ENCODE results near the gene ARPC2.
"Not testable (repeated sequence)": the region's sequence is repeated elsewhere in the genome, so short reads cannot be mapped to it uniquely, and the experiment has no call there.

Gene ARPC2

DNA sequence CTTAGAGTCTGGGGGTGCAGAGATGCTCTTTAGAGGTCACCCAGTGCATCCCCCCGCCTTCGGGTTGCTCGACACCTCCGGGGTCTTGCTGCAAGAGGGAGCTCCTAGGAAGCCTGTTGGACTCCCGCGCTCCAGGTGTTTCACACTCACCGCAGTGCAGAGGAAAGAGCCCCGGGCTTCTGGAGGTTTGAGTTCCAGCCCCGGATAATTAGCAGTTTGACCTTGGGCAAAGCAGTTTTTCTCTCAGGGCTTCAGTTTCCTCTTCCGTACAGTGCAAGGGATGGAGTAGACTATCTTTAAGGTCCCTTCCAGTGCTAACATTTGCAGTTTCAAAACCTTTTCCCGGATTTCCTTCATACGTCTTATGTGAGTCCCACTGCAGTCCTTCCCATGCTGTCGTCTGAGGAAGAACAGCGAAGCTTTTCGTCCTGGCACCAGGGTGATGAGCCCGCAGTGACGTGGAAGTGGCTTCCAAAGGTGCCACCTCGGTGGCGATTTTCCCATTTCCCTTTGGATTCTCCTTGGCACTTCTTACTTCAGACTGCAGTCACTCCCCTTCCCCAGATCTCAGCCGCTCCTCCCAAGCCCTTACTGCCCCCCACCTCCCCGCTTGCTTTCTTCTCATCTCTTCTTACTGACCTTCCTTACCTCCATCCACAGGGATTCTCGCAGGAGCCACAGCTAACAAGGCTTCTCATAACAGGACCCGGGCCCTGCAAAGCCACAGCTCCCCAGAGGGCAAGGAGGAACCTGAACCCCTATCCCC, 53.9 kb downstream of the ARPC2 start:
- peak; percentile 47 for DNase-seq (ENCODE audit: low read depth)

DNA sequence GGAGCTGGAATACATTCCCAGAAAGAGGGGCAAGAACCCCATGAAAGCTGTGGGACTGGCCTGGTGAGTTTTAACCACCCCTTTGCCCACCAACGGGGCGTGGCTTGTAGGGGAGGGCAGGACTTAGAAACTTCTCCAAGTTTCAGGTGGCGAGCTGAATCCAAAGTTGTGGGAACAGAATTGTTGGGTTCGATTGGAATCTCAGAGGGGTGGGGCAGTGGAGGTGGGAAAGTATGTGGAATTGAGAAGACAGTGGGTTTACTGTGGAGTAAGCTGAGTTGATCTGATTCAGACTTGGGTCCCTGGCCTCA, 54.5 kb downstream of the ARPC2 start:
- no peak for DNase-seq (ENCODE audit: low read depth)

DNA sequence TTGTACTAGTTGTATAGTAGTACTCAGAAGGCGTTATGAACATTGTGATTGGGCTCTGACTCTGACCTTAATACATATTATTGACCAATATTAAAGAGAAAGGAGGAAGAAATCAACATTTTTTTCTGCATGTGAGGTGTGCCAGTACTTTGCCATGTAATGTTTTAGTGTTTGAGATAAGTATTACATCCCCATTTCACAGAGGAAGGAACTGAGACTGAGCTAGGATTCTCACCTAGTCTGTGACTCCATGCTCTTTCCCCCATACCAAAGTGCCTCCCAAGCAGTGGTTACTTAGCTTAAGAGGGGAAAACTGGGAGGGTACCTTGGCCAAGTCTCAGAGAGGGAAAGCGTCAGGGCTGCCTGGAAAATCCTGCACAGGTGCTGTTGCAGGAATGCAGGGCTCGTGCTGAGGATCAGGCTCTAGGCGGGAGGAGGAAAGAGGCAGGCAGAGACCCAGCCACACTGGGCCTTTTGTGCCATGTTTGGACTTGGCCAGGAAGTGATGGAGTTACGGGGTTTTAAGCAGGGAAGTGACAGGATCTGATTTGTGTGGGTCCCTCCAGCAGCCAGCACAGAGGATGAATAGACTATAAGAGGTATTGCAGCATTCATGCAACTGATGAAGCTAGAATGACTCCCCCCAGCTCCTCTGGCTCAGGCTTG, 55.0 kb downstream of the ARPC2 start:
- DNase-seq (ENCODE audit: low read depth), result no peak

DNA sequence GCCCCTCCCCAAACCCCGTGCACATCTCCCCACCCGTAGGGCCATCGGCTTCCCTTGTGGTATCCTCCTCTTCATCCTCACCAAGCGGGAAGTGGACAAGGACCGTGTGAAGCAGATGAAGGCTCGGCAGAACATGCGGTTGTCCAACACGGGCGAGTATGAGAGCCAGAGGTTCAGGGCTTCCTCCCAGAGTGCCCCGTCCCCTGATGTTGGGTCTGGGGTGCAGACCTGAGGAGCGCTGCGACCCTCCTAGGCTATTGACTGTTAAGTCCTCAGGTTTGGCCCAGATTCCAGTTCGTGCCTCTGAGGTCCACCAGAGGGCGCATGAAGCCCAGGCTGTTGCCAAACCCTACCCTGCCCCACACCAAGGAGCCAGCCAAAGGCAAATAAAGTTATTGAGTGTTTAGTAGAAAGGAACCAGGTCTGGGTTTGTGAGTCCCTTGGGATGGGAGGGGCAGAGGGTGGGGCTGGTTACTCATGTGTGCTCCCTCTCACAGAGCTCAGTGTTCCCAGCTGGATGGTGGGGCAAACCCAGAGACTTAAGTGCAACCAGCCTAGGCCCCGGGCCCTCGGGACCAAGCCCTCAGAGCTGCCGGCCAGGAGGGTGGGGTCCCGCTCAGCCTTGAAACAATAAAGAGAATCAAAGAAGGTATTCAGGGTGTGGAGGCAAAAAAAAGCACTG, 55.7 kb downstream of the ARPC2 start:
- DNase-seq (ENCODE audit: low read depth), result peak; percentile 92

DNA sequence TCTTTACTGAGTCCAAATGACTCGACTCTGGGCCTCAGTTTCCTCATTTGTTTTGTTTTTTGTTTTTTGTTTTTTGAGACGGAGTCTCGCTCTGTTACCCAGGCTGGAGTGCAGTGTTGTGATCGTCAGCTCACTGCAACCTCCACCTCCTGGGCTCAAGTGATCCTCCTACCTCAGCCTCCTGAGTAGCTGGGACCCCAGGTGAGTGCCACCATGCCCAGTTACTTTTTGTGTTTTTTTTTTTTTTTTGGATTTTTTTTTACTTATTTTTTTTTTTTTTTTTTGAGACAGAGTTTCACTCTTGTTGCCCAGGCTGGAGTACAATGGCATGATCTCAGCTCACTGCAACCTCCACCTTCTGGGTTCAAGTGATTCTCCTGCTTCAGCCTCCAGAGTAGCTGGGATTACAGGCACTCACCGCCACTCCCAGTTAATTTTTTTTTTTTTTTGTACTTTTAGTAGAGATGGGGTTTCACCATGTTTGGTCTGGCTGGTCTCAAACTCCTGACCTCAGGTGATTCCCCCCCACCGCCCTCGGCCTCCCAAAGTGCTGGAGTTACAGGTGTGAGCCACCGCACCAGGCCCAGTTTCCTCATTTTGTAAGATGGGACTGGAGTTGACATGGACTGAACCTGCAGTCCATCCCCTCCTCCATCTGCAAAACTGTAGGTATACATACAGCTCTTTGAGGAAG, 56.4 kb downstream of the ARPC2 start:
- DNase-seq (ENCODE audit: low read depth), result not testable (repeated sequence)

DNA sequence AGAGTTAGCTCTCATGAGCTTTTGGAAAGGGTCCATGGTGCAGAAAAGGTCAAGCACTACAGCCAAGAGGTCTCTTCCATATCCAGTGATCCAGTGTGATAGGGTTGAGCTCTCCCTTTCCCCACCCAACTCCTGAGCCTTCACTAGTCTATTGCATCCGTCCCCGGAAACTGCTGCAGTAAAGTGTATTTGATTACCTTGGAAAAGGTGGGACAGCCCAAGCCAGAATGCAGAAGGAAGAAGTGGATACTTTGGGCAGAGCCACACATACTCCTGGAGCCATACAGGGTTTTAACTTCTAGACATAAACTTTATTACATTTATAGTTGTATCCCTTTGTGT, 56.9 kb downstream of the ARPC2 start:
- DNase-seq (ENCODE audit: low read depth), result no peak

DNA sequence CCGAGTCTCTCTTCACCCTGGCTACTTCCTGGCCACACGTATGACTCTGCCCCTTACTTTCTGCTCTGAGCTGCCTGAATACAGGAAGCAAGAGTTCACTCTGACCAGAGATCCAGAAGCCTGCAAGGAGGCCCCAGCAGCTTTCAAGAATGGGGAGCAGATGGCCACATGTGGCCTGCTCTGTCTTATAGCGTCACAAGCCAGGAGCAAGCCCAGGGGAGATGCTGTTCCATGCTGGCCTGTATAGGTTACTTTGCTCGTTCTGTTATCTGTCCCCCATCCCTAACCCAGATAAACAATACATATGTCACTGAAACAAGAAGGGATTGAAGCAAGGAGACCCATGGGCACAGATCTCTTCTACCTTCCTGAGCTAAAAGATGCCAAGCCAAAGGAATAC, 57.6 kb downstream of the ARPC2 start:
- DNase-seq (ENCODE audit: low read depth), result no peak

DNA sequence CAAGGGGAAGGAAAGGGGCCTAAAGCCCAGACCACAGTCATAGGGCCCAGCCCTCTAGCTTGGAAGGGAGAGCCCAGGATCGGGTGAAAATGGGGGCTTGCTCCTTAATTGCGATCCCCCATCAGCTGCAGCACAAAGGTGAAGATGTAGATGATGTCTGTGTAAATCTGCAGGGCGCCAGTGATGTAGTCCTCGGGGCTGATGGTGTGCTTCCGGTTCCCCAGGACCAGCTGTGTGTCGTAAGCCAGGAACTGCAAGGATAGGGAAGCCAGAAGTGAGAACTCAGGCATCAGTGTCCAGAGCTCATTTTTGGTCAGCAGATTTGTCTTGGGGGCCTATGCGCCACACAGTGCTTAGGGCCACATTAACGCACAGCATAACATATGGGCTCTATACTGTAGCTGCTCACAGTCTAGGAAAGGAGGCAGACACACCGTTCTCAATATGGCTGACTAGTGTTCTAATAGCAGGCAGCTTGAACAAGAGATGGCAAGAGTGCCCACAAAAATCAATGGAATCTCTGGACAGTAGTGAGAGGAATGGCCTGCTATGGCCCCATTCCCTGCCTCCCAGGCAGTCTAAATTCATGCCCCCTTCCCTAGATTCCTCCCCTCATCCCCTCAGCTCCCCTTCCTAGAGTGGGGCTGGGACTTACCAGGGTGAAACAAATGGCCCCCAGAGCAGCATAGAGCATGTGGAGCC, 58.5 kb downstream of the ARPC2 start:
- no peak for DNase-seq (ENCODE audit: low read depth)

DNA sequence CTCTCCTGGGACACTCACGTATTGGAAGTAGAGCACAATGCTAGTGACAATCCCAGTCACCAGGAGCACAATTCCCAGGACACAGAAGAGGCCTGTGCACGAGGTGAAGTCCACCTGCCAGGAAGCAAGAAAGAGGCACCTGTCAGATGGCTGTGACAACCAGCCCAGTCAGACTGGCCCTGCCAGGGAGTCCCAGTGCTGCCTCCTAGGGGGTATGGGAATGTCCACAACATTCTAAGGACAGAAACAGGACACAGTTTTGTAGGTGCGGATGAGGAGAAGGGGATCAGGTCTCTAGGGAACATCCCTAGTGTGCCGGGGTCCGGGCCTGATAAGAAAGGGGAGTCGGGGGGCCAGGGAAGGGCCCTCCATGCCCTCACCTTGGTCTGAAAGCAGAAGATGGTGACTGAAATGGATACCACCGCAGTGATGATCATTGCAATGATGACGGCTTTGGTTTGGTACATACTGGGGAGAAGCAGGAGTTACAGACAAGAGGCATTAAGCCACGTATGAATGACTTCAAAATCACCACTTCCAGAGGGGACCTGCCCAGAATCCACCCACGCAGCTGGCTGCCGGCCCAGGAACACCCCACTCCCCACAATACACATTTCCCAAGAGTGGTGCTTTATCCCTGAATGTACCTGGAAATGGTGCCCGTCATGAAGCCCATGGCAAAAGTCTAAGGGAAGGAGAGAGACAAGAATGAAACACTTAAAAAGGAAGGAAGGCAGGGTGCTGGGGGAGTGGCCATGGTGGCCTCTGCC, 60.2 kb downstream of the ARPC2 start:
- DNase-seq (ENCODE audit: low read depth), result no peak

DNA sequence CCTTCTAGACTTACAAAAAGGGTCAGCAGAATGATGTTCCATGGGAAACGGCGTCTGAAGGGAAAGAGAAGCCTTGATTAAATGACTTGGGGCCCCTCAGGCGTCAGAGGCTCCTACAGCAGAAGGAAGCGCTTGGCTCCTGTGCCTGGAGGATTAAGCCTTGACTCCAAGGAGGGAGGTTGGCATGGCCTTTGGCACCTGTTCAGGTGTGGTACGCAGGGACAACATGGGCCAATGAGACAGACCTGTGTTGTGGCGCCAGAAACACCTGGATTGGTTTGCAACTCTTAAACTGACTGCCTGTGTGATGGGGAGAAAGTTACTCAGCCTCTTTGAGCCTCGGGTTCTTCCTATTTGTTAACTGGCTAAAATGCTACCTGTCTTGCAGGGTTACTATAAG, 60.9 kb downstream of the ARPC2 start:
- DNase-seq (ENCODE audit: low read depth), result no peak

DNA sequence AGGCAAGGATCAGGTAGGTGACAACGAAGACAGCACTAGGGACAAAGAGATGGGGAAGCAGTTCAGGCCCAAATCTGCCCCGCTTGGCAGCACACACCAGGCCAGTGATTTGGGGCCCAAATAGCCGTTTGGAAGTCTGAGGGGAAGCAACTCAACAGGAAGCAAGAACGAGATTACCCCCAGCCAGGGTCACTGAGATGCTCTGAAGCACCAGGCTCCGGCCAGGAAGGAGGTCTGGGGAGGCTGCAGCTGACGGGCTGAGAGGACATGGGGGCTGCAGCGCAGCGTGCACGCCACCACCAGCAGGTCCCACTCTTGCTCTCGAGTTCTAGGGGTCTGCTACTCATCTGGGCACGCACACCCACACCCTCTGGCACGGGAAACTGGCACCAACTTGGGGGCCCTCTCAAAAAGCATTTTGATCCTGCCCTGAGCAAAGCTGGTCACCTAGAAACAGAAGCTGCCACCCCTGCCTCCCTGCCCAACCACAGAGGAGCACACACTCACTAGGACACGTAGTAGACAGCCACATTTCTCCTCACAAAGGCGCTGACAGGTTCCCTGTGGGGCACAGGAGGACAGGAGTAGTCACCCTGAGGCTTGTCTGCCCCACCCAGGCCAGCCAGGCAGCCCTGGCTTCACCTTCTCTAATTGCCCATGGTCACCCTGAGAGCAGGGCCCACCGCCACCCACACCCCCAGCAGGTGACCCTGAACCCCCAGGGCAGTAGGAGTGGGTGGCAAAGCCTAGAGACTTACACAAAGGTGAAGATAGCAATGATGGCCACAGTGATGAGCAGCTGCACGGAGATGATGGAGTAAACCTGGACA, 61.8 kb downstream of the ARPC2 start:
- no peak for DNase-seq (ENCODE audit: low read depth)

DNA sequence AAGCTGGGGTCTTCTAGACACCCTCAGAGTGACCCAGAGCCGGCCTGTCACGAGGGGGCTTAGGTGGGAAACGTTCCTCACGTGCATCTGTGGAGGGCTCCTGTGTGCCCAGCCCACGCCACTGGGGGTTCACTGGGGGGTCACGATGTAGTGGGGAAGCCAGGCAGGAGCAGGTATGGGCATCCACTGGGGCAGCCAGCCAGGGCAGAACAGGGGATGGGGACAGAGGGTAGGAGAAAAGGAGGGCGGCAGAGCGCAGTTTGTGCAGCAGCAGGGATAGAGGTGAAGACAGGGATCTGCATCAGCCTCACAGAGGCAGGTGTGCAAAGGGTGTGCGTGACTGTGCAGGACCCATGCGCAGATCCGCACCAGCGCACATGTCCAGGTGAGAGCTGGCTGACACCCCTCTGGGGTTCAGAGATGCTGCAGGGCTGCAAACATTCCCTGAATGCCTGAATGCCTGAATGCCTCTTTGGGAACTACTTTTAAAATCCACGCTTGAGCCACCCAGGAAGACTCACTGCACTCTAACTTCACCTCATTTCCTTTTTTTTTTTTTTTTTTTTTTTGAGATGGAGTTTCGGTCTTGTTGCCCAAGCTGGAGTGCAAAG, 63.4 kb downstream of the ARPC2 start:
- no peak for DNase-seq (ENCODE audit: low read depth)

DNA sequence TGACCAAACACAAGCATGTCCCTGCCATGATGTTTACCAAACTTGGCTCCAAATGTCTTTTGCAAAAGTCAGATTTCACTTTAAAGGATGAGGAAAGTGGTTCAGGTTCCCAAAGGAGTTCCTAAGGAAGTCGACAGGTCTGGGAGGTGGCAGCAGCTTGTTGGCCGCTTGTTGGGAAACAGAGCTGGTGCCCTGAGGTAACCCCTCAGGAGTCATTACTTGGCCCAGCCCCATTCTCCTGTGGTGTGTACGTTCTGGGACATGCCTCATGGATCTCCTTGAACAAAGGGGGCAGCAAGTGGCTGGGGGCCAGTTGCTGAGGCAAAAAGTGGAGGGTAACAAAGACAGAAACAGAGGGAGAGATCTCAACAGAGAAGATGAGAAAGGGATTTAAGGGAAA, 64.5 kb downstream of the ARPC2 start:
- DNase-seq (ENCODE audit: low read depth), result no peak

DNA sequence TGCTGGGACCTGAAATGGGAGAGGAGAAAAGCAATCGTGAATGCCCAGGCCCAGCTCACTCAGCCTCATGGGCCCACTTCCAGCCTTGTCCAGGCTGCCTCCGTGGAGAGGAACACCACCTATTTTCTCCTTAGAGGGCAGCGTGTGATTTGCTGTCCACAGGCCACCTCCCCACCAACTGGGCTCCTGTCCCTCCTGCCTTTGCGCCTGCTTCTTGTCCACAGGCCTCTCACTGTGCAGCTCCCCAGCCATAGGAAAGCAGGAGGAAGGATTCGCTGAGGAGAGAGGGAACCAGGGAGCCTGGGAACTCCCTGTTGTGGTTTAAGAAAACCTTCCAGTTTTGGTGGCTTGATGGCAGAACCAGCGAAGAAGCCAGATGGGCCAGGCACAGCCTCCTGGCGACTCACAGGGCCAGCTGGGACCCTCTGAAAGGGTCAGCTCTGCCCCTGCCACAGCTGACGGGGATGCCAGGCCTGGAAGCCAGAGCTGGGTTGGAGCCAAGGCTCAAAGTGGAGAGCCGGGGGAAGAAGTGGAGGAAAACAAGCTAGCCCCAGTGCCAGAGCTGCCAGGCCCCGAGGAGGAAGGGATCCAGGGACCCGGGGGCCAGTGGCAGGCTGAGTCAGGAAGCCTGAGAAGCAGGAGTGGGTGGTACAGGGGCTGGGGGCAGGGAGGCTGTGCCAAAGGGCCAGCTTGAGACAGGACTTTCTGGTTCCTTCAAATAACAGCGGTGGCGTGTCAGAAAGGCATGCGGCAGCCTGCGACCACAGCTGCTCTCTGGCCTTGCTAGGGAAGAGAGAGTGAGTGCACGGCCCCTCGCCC, 65.4 kb downstream of the ARPC2 start:
- DNase-seq (ENCODE audit: low read depth), result no peak

DNA sequence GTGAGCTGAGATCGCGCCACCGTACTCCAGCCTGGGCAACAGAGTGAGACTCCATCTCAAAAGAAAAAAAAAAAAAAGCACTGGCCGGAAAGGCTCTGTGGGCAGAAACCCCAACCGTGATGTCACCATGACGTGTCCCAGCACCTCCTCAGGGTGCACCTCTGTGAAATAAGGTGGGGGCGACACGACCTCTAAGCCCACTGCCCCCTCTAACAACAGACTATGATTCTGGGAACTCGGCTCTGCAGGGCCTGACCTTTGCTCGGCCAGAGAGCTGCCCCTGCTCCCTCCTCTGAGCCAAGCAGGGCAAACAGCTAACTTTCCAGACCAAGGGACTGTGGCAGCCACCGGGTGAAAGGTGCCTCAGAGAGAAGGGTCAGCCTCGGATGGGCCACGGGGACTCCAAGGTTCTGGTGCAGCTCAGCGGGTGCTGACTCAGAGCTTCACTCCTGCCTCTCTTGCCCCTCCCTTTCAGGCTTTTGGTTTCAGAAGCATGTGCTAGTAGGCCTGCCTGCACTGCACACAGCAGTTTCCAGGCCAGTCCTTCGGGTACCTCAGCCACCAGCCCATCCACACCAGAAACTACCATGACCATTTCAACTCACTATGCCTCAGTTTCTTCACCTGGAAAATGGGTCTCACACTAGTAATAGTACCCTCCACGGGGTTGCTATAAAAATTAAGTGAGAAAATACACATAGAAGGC, 67.3 kb downstream of the ARPC2 start:
- DNase-seq (ENCODE audit: low read depth), result peak; percentile 87

DNA sequence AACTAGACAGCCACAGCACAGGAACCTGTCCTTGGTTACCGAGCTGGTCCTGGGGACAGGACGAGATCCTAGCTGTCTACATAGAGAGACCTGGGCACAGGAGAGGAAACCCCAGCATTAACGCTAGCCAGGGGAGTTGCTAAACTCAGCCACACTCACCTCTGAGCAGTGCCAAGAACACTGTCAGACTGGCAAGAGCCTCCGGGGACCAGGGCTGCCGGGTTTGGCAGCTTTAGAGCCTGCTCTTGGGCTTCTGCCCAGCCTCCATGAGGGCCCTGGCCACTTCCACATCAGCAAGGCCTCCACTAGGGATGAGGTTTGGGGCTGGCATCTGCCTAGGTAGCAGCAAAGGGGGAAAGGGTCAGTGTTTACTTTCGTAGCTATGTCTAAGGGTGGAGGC, 68.6 kb downstream of the ARPC2 start:
- DNase-seq (ENCODE audit: low read depth), result no peak

DNA sequence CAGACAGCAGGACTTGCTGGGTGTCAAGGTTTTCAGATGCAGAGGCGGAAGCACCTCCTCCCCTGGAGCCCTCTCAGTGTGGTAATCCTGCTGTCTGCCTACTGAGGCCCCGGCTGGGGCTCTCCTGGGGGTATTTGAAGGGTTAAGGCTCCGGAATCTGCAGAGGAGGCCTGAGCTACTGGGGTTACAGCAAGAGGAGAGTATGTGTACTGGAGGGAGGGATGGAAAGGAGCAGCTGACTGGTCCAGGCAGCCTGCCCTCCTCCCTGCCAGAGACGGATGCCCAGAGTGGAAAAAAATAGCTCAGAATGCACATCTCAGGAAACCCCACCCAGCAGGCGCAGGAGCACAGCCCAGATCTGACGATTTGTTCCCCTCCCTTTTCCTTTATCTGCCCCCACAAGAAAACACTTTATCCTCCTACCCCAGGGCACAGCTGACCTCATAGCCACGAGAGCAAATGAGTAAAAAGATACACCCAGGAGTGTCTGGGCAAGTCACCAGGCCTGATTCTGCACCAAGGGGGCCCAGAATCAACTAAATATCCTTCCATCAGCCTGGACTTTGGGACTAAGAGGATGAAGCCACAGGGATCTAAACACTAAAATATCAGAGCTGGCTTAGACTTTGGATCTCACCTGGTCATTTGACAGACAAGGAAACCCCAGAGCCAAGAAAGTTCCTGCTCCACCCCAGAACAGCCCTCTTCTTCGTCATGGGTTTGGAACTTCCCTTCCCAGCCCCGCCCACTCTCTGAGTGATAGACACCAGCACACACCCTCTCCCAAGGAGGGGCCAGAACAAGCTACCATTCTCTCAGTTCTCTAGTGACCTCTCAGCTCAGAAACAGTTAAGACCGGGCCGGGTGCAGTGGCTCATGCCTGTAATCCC, 69.8 kb downstream of the ARPC2 start:
- peak; percentile 97 for DNase-seq (ENCODE audit: low read depth)

Measured in ELR (cell line).